Central memory CD8-positive, alpha-beta T cell (primary cell): ENCODE measurements around the gene AAMP.

Experiments
- ATAC-seq: fragments of 150-1000 bp; cut with Tn5 transposase; replicated peaks from 2 replicates; pipeline ENCODE4 v1.10.0; 2022; ENCODE audit warnings: mild to moderate bottlenecking, moderate FRiP score, moderate number of reproducible peaks; ENCODE audit not compliant: poor library complexity, severe bottlenecking; ENCODE audit errors: extremely low read depth
- DNase-seq, 2 donors: peaks; one replicate each; pipeline ENCODE4 v3.0.0; 2021; ENCODE audit warnings: low spot score in 2 of 2
- H3K27ac Mint-ChIP-seq: one replicate; pipeline ENCODE4 v1.8.0; 2022; ENCODE audit warnings: low read depth, mild to moderate bottlenecking, moderate library complexity, mixed read lengths
- H3K27me3 Mint-ChIP-seq: one replicate; pipeline ENCODE4 v1.8.0; 2022; ENCODE audit warnings: mixed read lengths
- H3K36me3 Mint-ChIP-seq: one replicate; pipeline ENCODE4 v1.8.0; 2022; ENCODE audit warnings: mild to moderate bottlenecking, moderate library complexity, mixed read lengths; ENCODE audit not compliant: insufficient read depth
- H3K4me1 Mint-ChIP-seq: one replicate; pipeline ENCODE4 v1.8.0; 2022; ENCODE audit warnings: mixed read lengths
- H3K4me3 Mint-ChIP-seq: one replicate; pipeline ENCODE4 v1.8.0; 2022; ENCODE audit warnings: mild to moderate bottlenecking, moderate library complexity, mixed read lengths
- H3K9me3 Mint-ChIP-seq: one replicate; pipeline ENCODE4 v1.8.0; 2022; ENCODE audit warnings: mixed read lengths

Gene AAMP

GRCh38 chr2:218216674-218217359 is 53.1 kb downstream of the AAMP start, which contains the start of gene ARPC2:
ARPC2 (plus strand) TSS chr2:218217189; CDS start chr2:218217471, 282 bp downstream.
- peaks cover 36% of the 10 kb centered on the region for H3K36me3 Mint-ChIP-seq
- no peaks in the 10 kb centered on the region for H3K9me3 Mint-ChIP-seq
- peak within 1 kb of the TSS; percentile 92 for H3K4me3 Mint-ChIP-seq
- no peaks in the 10 kb centered on the region for H3K27me3 Mint-ChIP-seq
- peak; percentile 94 to 95 for DNase-seq
- peaks cover 52% of the 10 kb centered on the region for H3K4me1 Mint-ChIP-seq
- H3K27ac Mint-ChIP-seq = peak within 1 kb of the TSS; percentile 98
- peak; percentile 75 for ATAC-seq

GRCh38 chr2:218216336-218216673 is 53.6 kb downstream of the AAMP start:
- no peaks in the 10 kb centered on the region for H3K27me3 Mint-ChIP-seq
- peak overlapping the region; percentile 98 for H3K27ac Mint-ChIP-seq
- H3K4me1 Mint-ChIP-seq = peaks cover 47% of the 10 kb centered on the region
- DNase-seq (no peak), ATAC-seq (no peak)
- no peaks in the 10 kb centered on the region for H3K9me3 Mint-ChIP-seq
- H3K4me3 Mint-ChIP-seq = peak overlapping the region; percentile 92
- H3K36me3 Mint-ChIP-seq = peaks cover 31% of the 10 kb centered on the region
